Caco-2 (cell line): ENCODE data around the gene GDF10. TPM values are rescaled to one million over a fixed set of nuclear protein-coding genes. Genes with fewer than 3 reads are reported as not detected.

Experiments used
- BruUV-seq: library from RNA; stranded (reverse); fragments of 400-500 nt; replicated peaks from 2 replicates; lab custom pipeline; 2021; lab: Mats Ljungman, UMichigan
- CTCF ChIA-PET: fragments of 300-600 bp; sonication (Branson Sonifier 250); formaldehyde crosslinking; loops from one replicate; lab custom pipeline; 2022; ENCODE audit warnings: antibody characterized with exemption; lab: Charles Lee
- POLR2A ChIA-PET: fragments of 300-600 bp; sonication (Branson Sonifier 250); formaldehyde crosslinking; loops from one replicate; lab custom pipeline; 2022; ENCODE audit warnings: antibody characterized with exemption; lab: Charles Lee
- DNase-seq, 2 experiments: peaks; one replicate each; pipeline versions ENCODE4 v3.0.0 to v3.0.0-alpha.2; 2020 to 2022
- H3K27me3 ChIP-seq: replicated peaks from 2 replicates; pipeline ENCODE4 v1.6.0; 2011; ENCODE audit warnings: low read length; ENCODE audit not compliant: control insufficient read depth, insufficient read depth
- H3K36me3 ChIP-seq: 2 replicates; pipeline ENCODE4 v1.5.1; 2011; ENCODE audit warnings: low read length; ENCODE audit not compliant: control insufficient read depth, insufficient read depth
- H3K4me1 ChIP-seq: fragments of 250-450 bp; sonication (Bioruptor Pico); 2 replicates; pipeline ENCODE4 v1.5.1; 2020; ENCODE audit warnings: mild to moderate bottlenecking
- H3K4me3 ChIP-seq: 2 replicates; pipeline ENCODE4 v1.5.1; 2011; ENCODE audit warnings: low read depth, mild to moderate bottlenecking, control low read depth, low read length
- H3K9me3 ChIP-seq: fragments of 250-450 bp; sonication (Bioruptor Pico); 2 replicates; pipeline ENCODE4 v1.5.1; 2020; ENCODE audit warnings: mild to moderate bottlenecking, moderate library complexity
- H3K27ac Mint-ChIP-seq: one replicate; pipeline ENCODE4 v1.8.0; 2022; ENCODE audit warnings: mixed read lengths; ENCODE audit not compliant: unreplicated experiment
- H3K27me3 Mint-ChIP-seq: one replicate; pipeline ENCODE4 v1.8.0; 2022; ENCODE audit warnings: mixed read lengths; ENCODE audit not compliant: insufficient read depth, unreplicated experiment
- H3K36me3 Mint-ChIP-seq: one replicate; pipeline ENCODE4 v1.8.0; 2022; ENCODE audit warnings: mild to moderate bottlenecking, mixed read lengths; ENCODE audit not compliant: insufficient read depth, unreplicated experiment
- H3K4me1 Mint-ChIP-seq: one replicate; pipeline ENCODE4 v1.8.0; 2022; ENCODE audit warnings: low read depth, mixed read lengths; ENCODE audit not compliant: unreplicated experiment
- H3K4me3 Mint-ChIP-seq: one replicate; pipeline ENCODE4 v1.8.0; 2022; ENCODE audit warnings: mild to moderate bottlenecking, moderate library complexity, mixed read lengths; ENCODE audit not compliant: unreplicated experiment
- H3K9me3 Mint-ChIP-seq: one replicate; pipeline ENCODE4 v1.8.0; 2022; ENCODE audit warnings: mixed read lengths; ENCODE audit not compliant: unreplicated experiment
- CTCF ChIP-seq, 2 experiments: fragments of 200-600 bp in 1 of 2; IDR thresholded peaks; 1 replicate in 1 of 2; 2 replicates in 1 of 2; pipeline versions ENCODE4 v1.5.1 to v1.8.0; 2011 to 2022; ENCODE audit warnings: antibody characterized with exemption in 1 of 2, control low read depth in 1 of 2, inconsistent platforms in 1 of 2, low read depth in 1 of 2, low read length in 1 of 2, mild to moderate bottlenecking in 1 of 2, moderate library complexity in 1 of 2; ENCODE audit not compliant: insufficient read depth in 1 of 2, severe bottlenecking in 1 of 2, unreplicated experiment in 1 of 2
- intact Hi-C: fragments of 100-400 bp; cut with micrococcal nuclease; formaldehyde crosslinking; loops from one replicate; pipeline ENCODE4 v1.10.0; 2022; ENCODE audit not compliant: unreplicated experiment
- total RNA-seq: library from RNA; stranded (reverse); gene quantifications from 2 replicates; pipeline ENCODE4 v1.2.3, GENCODE V29; 2022

The GDF10 gene
- total RNA-seq, 1 experiment from 2014 or later = not detected

GRCh38 chr10:47295411-47295810 lies 4.6 kb upstream of the GDF10 start:
- no TSS peak for BruUV-seq
- Mint-ChIP-seq H3K36me3 (no peaks in the 10 kb centered on the region), H3K9me3 (no peaks in the 10 kb centered on the region), H3K27me3 (peaks cover 52% of the 10 kb centered on the region), H3K27ac (no peak overlapping the region), H3K4me1 (no peaks in the 10 kb centered on the region), H3K4me3 (no peak overlapping the region)
- ChIA-PET POLR2A (no interaction called here), CTCF (no interaction called here)
- no peaks in the 10 kb centered on the region for H3K9me3 ChIP-seq
- no peaks in the 10 kb centered on the region for H3K36me3 ChIP-seq
- H3K4me1 ChIP-seq = peaks cover 10% of the 10 kb centered on the region; the same call in 1 of the 2 replicates
- no peak overlapping the region for H3K4me3 ChIP-seq
- peaks cover 2% of the 10 kb centered on the region; the same call in 1 of the 2 replicates for H3K27me3 ChIP-seq
- no peak for TF ChIP-seq CTCF (IDR thresholded peaks at IDR 0.05; ENCODE audit: insufficient read depth in 1 of 2, low read depth in 1 of 2, low read length in 1 of 2, severe bottlenecking in 1 of 2, unreplicated experiment in 1 of 2)
- intact Hi-C loops = no loop called here
- DNase-seq = no peak

DNA sequence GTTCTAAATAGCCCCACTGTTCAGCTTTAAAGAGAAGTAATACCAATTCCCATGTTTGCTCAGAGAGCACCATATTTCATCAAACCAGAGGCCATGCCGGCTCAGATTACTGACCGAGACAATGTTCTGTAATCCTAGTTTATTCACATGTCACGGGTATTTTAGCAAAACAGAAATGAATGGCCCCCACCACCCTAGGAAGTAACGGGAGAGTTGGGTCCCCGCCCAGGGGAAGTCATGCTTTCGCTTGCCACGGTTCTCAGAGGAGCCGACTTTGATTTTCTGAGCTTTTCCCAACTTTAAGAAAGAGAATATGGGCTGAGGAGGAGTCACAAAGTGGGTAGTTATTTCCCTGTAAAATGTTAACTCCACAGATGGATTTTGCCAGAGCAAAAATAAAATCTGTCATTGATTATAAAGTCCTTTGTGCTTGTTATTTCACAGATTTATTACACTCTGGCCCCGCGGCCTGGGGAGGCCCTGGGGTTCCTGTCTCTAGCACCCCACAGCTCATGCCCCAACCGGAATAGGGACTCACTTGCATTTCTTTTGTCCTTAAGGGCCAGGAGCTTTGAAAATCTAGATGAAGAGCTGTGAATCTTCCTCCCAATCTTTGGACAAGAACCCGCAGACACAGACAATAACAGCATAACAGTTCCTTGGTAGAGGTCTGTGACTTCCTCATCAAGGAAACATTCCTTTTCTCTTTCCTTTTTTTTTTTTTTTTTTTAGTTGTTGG lies 3.7 kb upstream of the GDF10 start:
- Histone ChIP-seq H3K4me3 (no peak overlapping the region), H3K27me3 (peaks cover 2% of the 10 kb centered on the region), H3K4me1 (peaks cover 12% of the 10 kb centered on the region; the same call in 1 of the 2 replicates), H3K36me3 (no peaks in the 10 kb centered on the region), H3K9me3 (no peaks in the 10 kb centered on the region)
- no peaks in the 10 kb centered on the region for H3K9me3 Mint-ChIP-seq
- H3K36me3 Mint-ChIP-seq = no peaks in the 10 kb centered on the region
- H3K27ac Mint-ChIP-seq = no peak overlapping the region
- peaks cover 51% of the 10 kb centered on the region for H3K27me3 Mint-ChIP-seq
- peaks cover 6% of the 10 kb centered on the region for H3K4me1 Mint-ChIP-seq
- intact Hi-C loops = no loop called here
- DNase-seq = no peak
- CTCF ChIA-PET = no interaction called here
- TF ChIP-seq CTCF (IDR thresholded peaks at IDR 0.05; ENCODE audit: insufficient read depth in 1 of 2, low read depth in 1 of 2, low read length in 1 of 2, severe bottlenecking in 1 of 2, unreplicated experiment in 1 of 2) = no peak
- POLR2A ChIA-PET = interaction anchor here (0.6 kb wide), 1 partner anchor 258 kb away, joined by 11 read pairs; no protein-coding TSS in a partner anchor
- no TSS peak for BruUV-seq
- no peak overlapping the region for H3K4me3 Mint-ChIP-seq

GRCh38 chr10:47296941-47297340 lies 3.1 kb upstream of the GDF10 start:
- H3K27me3 Mint-ChIP-seq = peaks cover 50% of the 10 kb centered on the region
- ChIA-PET POLR2A (no interaction called here), CTCF (interaction anchor here (1.1 to 1.8 kb wide), 3 partner anchors 15 to 272 kb away, joined by 3 to 8 read pairs (median 6); no protein-coding TSS in a partner anchor)
- TF ChIP-seq CTCF (IDR thresholded peaks at IDR 0.05; ENCODE audit: insufficient read depth in 1 of 2, low read depth in 1 of 2, low read length in 1 of 2, severe bottlenecking in 1 of 2, unreplicated experiment in 1 of 2) = no peak
- no peak overlapping the region for H3K27ac Mint-ChIP-seq
- H3K4me3 ChIP-seq = no peak overlapping the region
- no peaks in the 10 kb centered on the region for H3K36me3 ChIP-seq
- H3K27me3 ChIP-seq = peaks cover 2% of the 10 kb centered on the region
- intact Hi-C loops = no loop called here
- H3K4me1 ChIP-seq = peaks cover 12% of the 10 kb centered on the region; the same call in 1 of the 2 replicates
- no peaks in the 10 kb centered on the region for H3K36me3 Mint-ChIP-seq
- no peaks in the 10 kb centered on the region for H3K9me3 ChIP-seq
- no peak overlapping the region for H3K4me3 Mint-ChIP-seq
- BruUV-seq = no TSS peak
- DNase-seq = no peak
- H3K9me3 Mint-ChIP-seq = no peaks in the 10 kb centered on the region
- peaks cover 6% of the 10 kb centered on the region for H3K4me1 Mint-ChIP-seq
